Stomach smooth muscle (tissue), 2 donors: ENCODE data around the gene AJM1.
"Not testable (repeated sequence)": the region's sequence is repeated elsewhere in the genome, so short reads cannot be mapped to it uniquely, and the experiment has no call there.

Experiments used
- H3K27ac ChIP-seq: one replicate; pipeline ENCODE4 v1.7.0; 2013; ENCODE audit warnings: mild to moderate bottlenecking, low read length, inconsistent platforms
- H3K27me3 ChIP-seq, 2 donors: one replicate each; pipeline ENCODE4 v1.7.0; 2013; ENCODE audit warnings: low read length in 2 of 2; ENCODE audit not compliant: insufficient read depth in 2 of 2, control insufficient read depth in 1 of 2
- H3K36me3 ChIP-seq, 2 donors: one replicate each; pipeline ENCODE4 v1.7.0; 2013; ENCODE audit warnings: low read length in 2 of 2; ENCODE audit not compliant: control insufficient read depth in 2 of 2, insufficient read depth in 2 of 2
- H3K4me1 ChIP-seq: one replicate; pipeline ENCODE4 v1.7.0; 2013; ENCODE audit warnings: low read length; ENCODE audit not compliant: control insufficient read depth, insufficient read depth
- H3K4me3 ChIP-seq, 2 donors: one replicate each; pipeline ENCODE4 v1.7.0; 2013; ENCODE audit warnings: low read length in 2 of 2
- H3K9ac ChIP-seq, 2 donors: one replicate each; pipeline ENCODE4 v1.7.0; 2013; ENCODE audit warnings: low read length in 2 of 2, mild to moderate bottlenecking in 1 of 2
- H3K9me3 ChIP-seq, 2 donors: one replicate each; pipeline ENCODE4 v1.7.0; 2013; ENCODE audit warnings: low read length in 2 of 2; ENCODE audit not compliant: control insufficient read depth in 2 of 2
- donor health status: healthy.
- donor health status: Pancreatic carcinoma.

The AJM1 gene

DNA sequence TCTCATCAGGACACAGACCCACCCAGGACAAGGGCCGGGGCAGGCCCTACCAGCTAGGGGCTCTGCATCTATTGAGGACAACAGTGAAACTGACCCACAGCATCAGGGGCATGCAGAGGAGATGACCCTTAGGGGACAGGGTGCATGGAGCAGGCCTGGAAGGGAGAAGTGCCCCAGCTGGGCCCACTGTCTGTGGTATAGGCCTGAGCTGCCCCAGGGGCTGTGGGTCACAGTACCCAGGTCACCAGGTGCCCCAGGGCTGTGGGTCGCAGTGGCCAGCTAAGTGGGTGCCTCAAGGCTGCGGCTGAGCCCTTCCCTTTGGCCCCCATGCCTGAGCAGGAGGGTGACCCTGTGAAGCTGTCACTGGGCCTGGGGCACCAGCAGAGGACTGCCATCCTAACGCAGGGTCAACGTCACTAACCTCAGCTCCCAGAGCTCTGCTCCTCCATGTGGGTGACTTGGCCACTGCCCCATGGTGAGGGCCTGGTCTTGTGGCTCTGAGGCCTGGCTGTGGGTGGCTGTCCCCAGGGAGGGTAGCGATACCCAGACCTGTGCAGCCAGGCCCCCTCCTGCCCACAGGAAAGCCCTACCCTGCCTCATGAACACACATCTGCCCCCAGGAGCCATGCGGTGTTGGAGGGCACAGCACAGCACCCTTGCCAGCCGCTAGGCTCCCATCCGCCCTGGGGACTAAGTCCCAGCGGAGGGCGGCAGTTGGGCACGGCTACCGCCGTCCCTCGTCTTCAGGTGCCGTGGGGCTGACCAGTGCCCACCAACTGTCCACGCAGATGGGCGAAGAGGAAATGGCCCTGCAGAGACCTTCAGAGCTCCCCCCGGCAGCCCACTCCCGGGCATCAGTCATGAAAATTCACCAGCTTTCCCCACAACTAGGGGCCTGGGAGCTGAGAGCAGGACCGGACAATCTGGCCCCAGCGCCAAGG lies 18.9 kb downstream of the AJM1 start:
- Histone ChIP-seq H3K9me3 (no peaks in the 10 kb centered on the region), H3K4me3 (no peak overlapping the region), H3K36me3 (peaks cover 23 to 28% of the 10 kb centered on the region in 2 donors), H3K4me1 (peaks cover 40% of the 10 kb centered on the region), H3K27ac (no peak overlapping the region), H3K9ac (no peak overlapping the region), H3K27me3 (no peaks in the 10 kb centered on the region)

GRCh38 chr9:136861874-136862457 lies 19.7 kb downstream of the AJM1 start:
- Histone ChIP-seq H3K36me3 (peaks cover 23 to 28% of the 10 kb centered on the region in 2 donors), H3K4me3 (no peak overlapping the region), H3K4me1 (peaks cover 40% of the 10 kb centered on the region), H3K27ac (no peak overlapping the region), H3K9me3 (no peaks in the 10 kb centered on the region), H3K27me3 (no peaks in the 10 kb centered on the region), H3K9ac (no peak overlapping the region)

DNA sequence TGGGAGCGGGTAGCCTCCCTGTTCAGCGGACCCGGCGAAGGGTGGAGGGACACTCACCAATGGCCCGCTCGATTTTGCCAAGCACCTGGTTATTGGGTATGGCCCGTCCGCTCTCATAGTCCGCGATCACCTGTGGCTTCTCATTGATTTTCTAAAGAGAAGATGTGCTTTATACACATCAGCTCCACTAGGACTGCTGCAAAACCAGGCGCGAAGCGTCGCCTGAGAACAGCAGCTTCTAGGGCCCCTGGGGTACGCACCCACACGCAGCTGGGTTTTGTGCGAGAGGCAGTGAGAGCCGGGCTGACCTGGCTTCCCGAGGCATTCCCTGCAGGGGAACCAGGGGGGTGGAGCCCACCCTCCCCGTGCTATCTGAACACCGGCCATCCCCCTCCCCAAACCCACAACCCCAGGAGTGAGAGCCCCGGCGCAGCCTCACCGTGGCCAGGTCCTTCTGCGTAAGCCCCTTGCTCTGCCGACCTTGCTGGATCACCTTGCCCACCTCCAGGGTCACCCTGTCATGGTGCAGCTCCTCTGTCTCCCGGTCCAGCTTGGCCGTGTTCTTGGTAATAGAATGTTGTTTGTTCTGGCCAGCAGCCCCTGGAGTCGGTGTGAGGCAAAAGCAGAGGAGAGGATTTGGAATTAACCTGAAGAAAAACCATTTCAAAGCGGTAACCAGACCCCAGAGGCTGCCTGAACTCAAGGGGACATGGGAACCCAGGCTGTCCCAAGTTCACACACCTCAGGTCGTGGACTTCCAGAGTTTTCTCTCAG lies 20.8 kb downstream of the AJM1 start:
- no peak overlapping the region for H3K9ac ChIP-seq
- no peaks in the 10 kb centered on the region for H3K27me3 ChIP-seq
- no peak overlapping the region for H3K4me3 ChIP-seq
- peaks cover 39% of the 10 kb centered on the region for H3K4me1 ChIP-seq
- H3K27ac ChIP-seq: no peak overlapping the region
- no peaks in the 10 kb centered on the region for H3K9me3 ChIP-seq
- peaks cover 23 to 28% of the 10 kb centered on the region in 2 donors for H3K36me3 ChIP-seq

- Histone ChIP-seq H3K4me1 (peaks cover 32% of the 10 kb centered on the region), H3K27ac (no peak overlapping the region), H3K9ac (peak overlapping the region in 1 of 2 donors; percentile 6), H3K36me3 (peaks cover 23 to 28% of the 10 kb centered on the region in 2 donors), H3K9me3 (no peaks in the 10 kb centered on the region), H3K4me3 (no peak overlapping the region), H3K27me3 (no peaks in the 10 kb centered on the region)
Measured at GRCh38 chr9:136863623-136864273, 21.5 kb downstream of the AJM1 start.

DNA sequence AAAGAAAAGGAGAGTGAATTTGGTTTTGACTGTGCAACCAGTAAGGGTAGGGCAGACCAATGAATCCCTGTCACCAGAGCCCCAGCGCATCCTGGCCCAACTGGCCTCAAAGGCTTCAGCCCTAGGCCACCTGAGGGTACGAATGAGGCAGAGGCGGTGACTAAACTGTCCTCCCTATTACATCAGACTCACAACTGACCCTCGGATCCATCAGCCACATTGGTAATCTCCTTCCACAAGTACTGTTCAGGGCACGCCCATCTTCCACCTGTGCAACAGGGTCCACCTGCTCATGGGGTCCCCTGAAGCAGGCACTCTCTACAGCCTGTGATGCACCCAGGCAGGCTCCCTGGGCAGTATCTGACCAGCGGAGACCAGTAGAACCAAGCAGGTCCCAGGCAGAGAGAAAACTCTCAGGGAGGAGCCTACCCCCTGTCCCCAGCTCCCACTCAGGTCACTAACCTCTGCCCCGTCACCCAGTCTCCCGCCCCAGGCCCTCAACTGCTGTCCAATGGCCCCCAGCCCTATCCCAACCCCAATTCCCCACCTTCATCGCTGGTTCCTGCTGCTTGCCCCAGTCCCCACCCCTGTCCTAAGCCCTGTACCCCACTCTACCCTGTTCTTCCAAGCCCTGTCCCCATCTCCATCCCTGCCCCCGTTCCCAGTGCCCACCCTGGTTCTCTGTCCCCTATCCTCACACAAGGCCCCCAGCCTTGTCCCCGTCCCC lies 22.9 kb downstream of the AJM1 start:
- H3K36me3 ChIP-seq: peaks cover 23 to 28% of the 10 kb centered on the region in 2 donors
- peak overlapping the region; percentile 72 to 80 for H3K4me3 ChIP-seq
- H3K4me1 ChIP-seq: peaks cover 20% of the 10 kb centered on the region
- H3K27ac ChIP-seq: peak overlapping the region; percentile 76
- H3K9me3 ChIP-seq: no peaks in the 10 kb centered on the region
- no peaks in the 10 kb centered on the region for H3K27me3 ChIP-seq
- peak overlapping the region; percentile 69 to 83 for H3K9ac ChIP-seq

GRCh38 chr9:136865768-136866103 lies 23.5 kb downstream of the AJM1 start:
- peaks cover 20% of the 10 kb centered on the region for H3K4me1 ChIP-seq
- H3K4me3 ChIP-seq: peak overlapping the region; percentile 80 to 81
- peak overlapping the region; percentile 76 for H3K27ac ChIP-seq
- H3K9ac ChIP-seq: peak overlapping the region; percentile 79 to 83
- no peaks in the 10 kb centered on the region for H3K9me3 ChIP-seq
- H3K36me3 ChIP-seq: peaks cover 23 to 27% of the 10 kb centered on the region in 2 donors
- H3K27me3 ChIP-seq: no peaks in the 10 kb centered on the region

DNA sequence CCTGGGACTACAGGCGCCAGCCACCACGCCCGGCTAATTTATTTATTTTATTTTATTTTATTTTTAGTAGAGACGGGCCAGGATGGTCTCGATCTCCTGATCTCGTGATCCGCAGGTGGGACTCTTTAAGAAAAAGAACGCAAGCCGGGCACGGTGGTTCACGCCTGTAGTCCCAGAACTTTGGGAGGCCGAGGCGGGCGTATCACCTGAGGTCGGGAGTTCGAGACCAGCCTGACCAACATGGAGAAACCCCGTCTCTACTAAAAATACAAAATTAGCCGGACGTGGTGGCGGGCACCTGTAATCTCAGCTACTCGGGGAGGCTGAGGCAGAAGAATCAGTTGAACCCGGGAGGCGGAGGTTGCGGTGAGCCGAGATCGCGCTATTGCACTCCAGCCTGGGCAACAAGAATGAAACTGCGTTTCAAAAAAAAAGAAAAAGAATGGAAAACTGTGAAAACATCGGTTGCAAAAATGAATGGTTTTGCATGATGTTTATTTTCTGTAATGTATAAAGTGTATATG lies 24.7 kb downstream of the AJM1 start:
- Histone ChIP-seq H3K9ac (peak overlapping the region in 1 of 2 donors; percentile 45), H3K36me3 (peaks cover 17 to 18% of the 10 kb centered on the region in 2 donors), H3K4me3 (peak overlapping the region; percentile 19 to 80), H3K4me1 (peaks cover 17% of the 10 kb centered on the region)
- H3K27me3 ChIP-seq, H3K27ac ChIP-seq, H3K9me3 ChIP-seq: not testable (repeated sequence)

GRCh38 chr9:136867480-136867879 lies 25.2 kb downstream of the AJM1 start:
- Histone ChIP-seq H3K4me3 (no peak overlapping the region), H3K4me1 (peaks cover 17% of the 10 kb centered on the region), H3K36me3 (peaks cover 12 to 15% of the 10 kb centered on the region in 2 donors), H3K9ac (no peak overlapping the region), H3K9me3 (no peaks in the 10 kb centered on the region), H3K27me3 (no peaks in the 10 kb centered on the region), H3K27ac (no peak overlapping the region)

DNA sequence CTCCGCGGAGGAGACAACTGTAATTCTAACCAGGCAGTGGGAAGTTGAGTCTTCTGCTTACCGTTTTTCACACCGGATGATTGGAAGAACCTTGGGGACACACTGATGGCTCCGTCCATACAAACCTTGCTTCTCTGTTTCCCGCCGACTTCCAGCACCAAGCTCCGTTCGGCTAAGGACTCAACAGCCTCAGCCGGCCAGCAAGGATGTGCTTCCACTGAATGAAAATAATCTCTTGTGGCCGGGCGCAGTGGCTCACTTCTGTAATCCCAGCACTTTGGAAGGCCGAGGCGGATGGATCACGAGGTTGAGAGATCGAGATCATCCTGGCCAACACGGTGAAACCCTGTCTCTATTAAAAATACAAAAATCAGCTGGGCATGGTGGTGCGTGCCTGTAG lies 25.6 kb downstream of the AJM1 start:
- H3K27ac ChIP-seq: no peak overlapping the region
- H3K27me3 ChIP-seq: no peaks in the 10 kb centered on the region
- no peak overlapping the region for H3K4me3 ChIP-seq
- H3K4me1 ChIP-seq: peaks cover 17% of the 10 kb centered on the region
- H3K9me3 ChIP-seq: no peaks in the 10 kb centered on the region
- H3K36me3 ChIP-seq: peaks cover 10% of the 10 kb centered on the region in 2 donors
- no peak overlapping the region for H3K9ac ChIP-seq
